Neural cell (in vitro differentiated cells): ENCODE data around the gene GATAD2A. TPM values are rescaled to one million over a fixed set of nuclear protein-coding genes. Genes with fewer than 3 reads are reported as not detected.
"Not testable (repeated sequence)": the region's sequence is repeated elsewhere in the genome, so short reads cannot be mapped to it uniquely, and the experiment has no call there.

Experiments
- H2AFZ ChIP-seq: fragments of 200-600, 300-800 bp; sonication (generic), shearing (Covaris generic); 2 replicates; pipeline ENCODE4 v1.6.0; 2014; ENCODE audit warnings: low read depth, mild to moderate bottlenecking, antibody characterized with exemption, low read length, moderate library complexity
- H3F3A ChIP-seq: fragments of 200-600 bp; shearing (Covaris generic); 2 replicates; pipeline ENCODE4 v1.6.1; 2016; ENCODE audit warnings: mild to moderate bottlenecking, moderate library complexity, mixed read lengths, antibody characterized with exemption, low read length; ENCODE audit not compliant: insufficient read depth, poor library complexity, severe bottlenecking
- H3K27ac ChIP-seq: fragments of 200-600, 300-800 bp; sonication (generic), shearing (Covaris generic); 2 replicates; pipeline ENCODE4 v1.5.1; 2014; ENCODE audit warnings: mild to moderate bottlenecking, low read length, moderate library complexity
- H3K27me3 ChIP-seq: fragments of 300-800, 200-600 bp; sonication (generic), shearing (Covaris generic); 2 replicates; pipeline ENCODE4 v1.6.0; 2014; ENCODE audit warnings: mild to moderate bottlenecking, low read depth, low read length, moderate library complexity; ENCODE audit not compliant: insufficient read depth
- H3K36me3 ChIP-seq: fragments of 300-800, 200-600 bp; sonication (generic), shearing (Covaris generic); 2 replicates; pipeline ENCODE4 v1.5.1; 2014; ENCODE audit warnings: mild to moderate bottlenecking, antibody characterized with exemption, low read length, moderate library complexity; ENCODE audit not compliant: insufficient read depth
- H3K4me2 ChIP-seq: fragments of 300-800, 200-600 bp; sonication (generic), shearing (Covaris generic); 2 replicates; pipeline ENCODE4 v1.6.0; 2014; ENCODE audit warnings: mild to moderate bottlenecking, low read length
- H3K4me3 ChIP-seq: fragments of 300-800, 200-600 bp; sonication (generic), shearing (Covaris generic); 2 replicates; pipeline ENCODE4 v1.5.1; 2014; ENCODE audit warnings: mild to moderate bottlenecking, low read length, moderate library complexity
- H3K79me2 ChIP-seq: fragments of 200-600 bp; shearing (Covaris generic); replicated peaks from 2 replicates; pipeline ENCODE4 v1.6.0; 2014; ENCODE audit warnings: mild to moderate bottlenecking, low read length, moderate library complexity; ENCODE audit not compliant: insufficient read depth
- H3K9ac ChIP-seq: fragments of 300-800, 200-600 bp; sonication (generic), shearing (Covaris generic); 2 replicates; pipeline ENCODE4 v1.6.1; 2016; ENCODE audit warnings: mild to moderate bottlenecking, low read length, mixed read lengths
- H3K9me2 ChIP-seq: fragments of 200-600 bp; shearing (Covaris generic); 2 replicates; pipeline ENCODE4 v1.6.1; 2016; ENCODE audit warnings: mild to moderate bottlenecking, low read length, mixed read lengths; ENCODE audit not compliant: insufficient read depth
- H3K9me3 ChIP-seq: fragments of 200-600, 300-800 bp; sonication (generic), shearing (Covaris generic); 2 replicates; pipeline ENCODE4 v1.6.1; 2016; ENCODE audit warnings: mild to moderate bottlenecking, mixed run types, low read length, moderate library complexity, mixed read lengths
- H4K20me1 ChIP-seq: fragments of 200-600 bp; shearing (Covaris generic); 2 replicates; pipeline ENCODE4 v1.6.1; 2016; ENCODE audit warnings: mild to moderate bottlenecking, mixed run types; ENCODE audit not compliant: insufficient read depth
- EP300 ChIP-seq: fragments of 450-650 bp; conservative IDR thresholded peaks from 2 replicates; pipeline ENCODE4 v1.6.1; 2014; ENCODE audit warnings: antibody characterized with exemption, mild to moderate bottlenecking, moderate library complexity; ENCODE audit not compliant: poor library complexity, severe bottlenecking
- EZH2 ChIP-seq: fragments of 200-600, 300-800 bp; shearing (Covaris generic), sonication (generic); IDR thresholded peaks from 2 replicates; pipeline ENCODE4 v1.6.1; 2014; ENCODE audit warnings: antibody characterized with exemption, low read length, borderline replicate concordance, mild to moderate bottlenecking; ENCODE audit not compliant: insufficient read depth, poor library complexity, severe bottlenecking
- MXI1 ChIP-seq: fragments of 450-650 bp; conservative IDR thresholded peaks from 2 replicates; pipeline ENCODE4 v1.6.1; 2014; ENCODE audit warnings: antibody characterized with exemption, mild to moderate bottlenecking; ENCODE audit not compliant: poor library complexity, severe bottlenecking
- POLR2AphosphoS5 ChIP-seq: IDR thresholded peaks from 2 replicates; pipeline ENCODE4 v1.6.1; 2012
- RAD21 ChIP-seq: fragments of 450-650 bp; conservative IDR thresholded peaks from 2 replicates; pipeline ENCODE4 v1.6.1; 2014; ENCODE audit warnings: antibody characterized with exemption, mild to moderate bottlenecking, moderate library complexity
- REST ChIP-seq: IDR thresholded peaks from 2 replicates; pipeline ENCODE4 v1.6.1; 2012; ENCODE audit warnings: borderline replicate concordance
- SMC3 ChIP-seq: fragments of 450-650 bp; conservative IDR thresholded peaks from 2 replicates; pipeline ENCODE4 v1.6.1; 2014; ENCODE audit warnings: antibody characterized with exemption, mild to moderate bottlenecking, moderate library complexity; ENCODE audit not compliant: poor library complexity
- TAF1 ChIP-seq: IDR thresholded peaks from 2 replicates; pipeline ENCODE4 v1.6.1; 2012; ENCODE audit warnings: low read depth
- polyA plus RNA-seq: library from polyadenylated mRNA; depleted of rRNA; stranded (reverse); fragments of >200 nt; gene quantifications from 2 replicates; pipeline ENCODE4 v1.2.3, GENCODE V29; 2014
- TF ChIP-seq, protein P1 (sequence below): fragments of 450-650 bp; IDR thresholded peaks from 2 replicates; pipeline ENCODE4 v1.5.1; 2014; ENCODE audit warnings: antibody characterized with exemption, mild to moderate bottlenecking, moderate library complexity; ENCODE audit not compliant: poor library complexity, severe bottlenecking

GATAD2A gene
- polyA plus RNA-seq, 1 donor from 2014 or later, result 13.9 TPM

- H3K27ac ChIP-seq, result no peak overlapping the region
- no peaks in the 10 kb centered on the region for H3K36me3 ChIP-seq
- H3F3A ChIP-seq, result no peaks in the 10 kb centered on the region
- TF ChIP-seq EZH2 (no peak), EP300 (no peak), TAF1 (no peak), MXI1 (no peak), RAD21 (no peak), POLR2AphosphoS5 (no peak), SMC3 (no peak), REST (no peak)
- TF ChIP-seq, protein P1, sequence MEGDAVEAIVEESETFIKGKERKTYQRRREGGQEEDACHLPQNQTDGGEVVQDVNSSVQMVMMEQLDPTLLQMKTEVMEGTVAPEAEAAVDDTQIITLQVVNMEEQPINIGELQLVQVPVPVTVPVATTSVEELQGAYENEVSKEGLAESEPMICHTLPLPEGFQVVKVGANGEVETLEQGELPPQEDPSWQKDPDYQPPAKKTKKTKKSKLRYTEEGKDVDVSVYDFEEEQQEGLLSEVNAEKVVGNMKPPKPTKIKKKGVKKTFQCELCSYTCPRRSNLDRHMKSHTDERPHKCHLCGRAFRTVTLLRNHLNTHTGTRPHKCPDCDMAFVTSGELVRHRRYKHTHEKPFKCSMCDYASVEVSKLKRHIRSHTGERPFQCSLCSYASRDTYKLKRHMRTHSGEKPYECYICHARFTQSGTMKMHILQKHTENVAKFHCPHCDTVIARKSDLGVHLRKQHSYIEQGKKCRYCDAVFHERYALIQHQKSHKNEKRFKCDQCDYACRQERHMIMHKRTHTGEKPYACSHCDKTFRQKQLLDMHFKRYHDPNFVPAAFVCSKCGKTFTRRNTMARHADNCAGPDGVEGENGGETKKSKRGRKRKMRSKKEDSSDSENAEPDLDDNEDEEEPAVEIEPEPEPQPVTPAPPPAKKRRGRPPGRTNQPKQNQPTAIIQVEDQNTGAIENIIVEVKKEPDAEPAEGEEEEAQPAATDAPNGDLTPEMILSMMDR, result no peak
- no peak overlapping the region for H3K9ac ChIP-seq
- H3K4me3 ChIP-seq, result no peak overlapping the region
- H2AFZ ChIP-seq, result no peak overlapping the region
- H4K20me1 ChIP-seq, result no peaks in the 10 kb centered on the region
- no peaks in the 10 kb centered on the region for H3K9me2 ChIP-seq
- H3K79me2 ChIP-seq, result no peaks in the 10 kb centered on the region
- H3K4me2 ChIP-seq, result no peak overlapping the region
- no peaks in the 10 kb centered on the region for H3K27me3 ChIP-seq
- H3K9me3 ChIP-seq, result no peaks in the 10 kb centered on the region
These were observed 25.9 kb upstream of the GATAD2A start for GRCh38 chr19:19379527-19379926.

- H3F3A ChIP-seq, H3K4me3 ChIP-seq, H3K9ac ChIP-seq, H4K20me1 ChIP-seq, H3K36me3 ChIP-seq, H3K27me3 ChIP-seq, H3K79me2 ChIP-seq, H3K9me2 ChIP-seq, H3K4me2 ChIP-seq, H2AFZ ChIP-seq, H3K9me3 ChIP-seq, H3K27ac ChIP-seq: not testable (repeated sequence)
These were observed 25.2 kb upstream of the GATAD2A start for GRCh38 chr19:19380316-19380715.
